8988T (cell line): ENCODE measurements around the gene TJP2.
A peak's percentile ranks its signal among the peaks of the same experiment; 100 is the strongest.

Source experiments
- DNase-seq: peaks from one replicate; pipeline ENCODE4 v3.0.0; 2011

Gene TJP2

GRCh38 chr9:69193685-69194032 lies 19.6 kb downstream of the TJP2 start:
- no peak for DNase-seq

GRCh38 chr9:69194702-69195418 lies 20.8 kb downstream of the TJP2 start:
- no peak for DNase-seq

DNA sequence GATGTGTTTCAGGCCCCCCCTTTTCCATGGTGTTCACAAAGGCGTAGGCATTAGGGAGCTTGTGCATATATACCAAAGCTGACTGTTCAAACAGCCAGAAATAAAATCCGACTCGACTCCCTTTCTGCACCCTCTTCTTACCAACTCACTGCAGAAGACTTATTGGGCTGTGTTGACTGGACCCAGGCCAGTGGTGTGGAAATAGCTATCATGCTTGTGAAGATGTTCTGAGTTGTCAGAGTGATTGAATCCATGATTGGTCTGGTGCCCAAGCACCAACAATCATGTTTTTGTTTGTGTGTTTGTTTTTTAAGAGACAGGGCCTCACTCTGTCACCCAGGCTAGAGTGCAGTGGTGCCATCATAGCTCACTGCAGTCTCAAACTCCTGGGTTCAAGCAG lies 21.6 kb downstream of the TJP2 start:
- no peak for DNase-seq

GRCh38 chr9:69197687-69198086 lies 23.6 kb downstream of the TJP2 start:
- no peak for DNase-seq

GRCh38 chr9:69198521-69199220 lies 24.6 kb downstream of the TJP2 start:
- no peak for DNase-seq

DNA sequence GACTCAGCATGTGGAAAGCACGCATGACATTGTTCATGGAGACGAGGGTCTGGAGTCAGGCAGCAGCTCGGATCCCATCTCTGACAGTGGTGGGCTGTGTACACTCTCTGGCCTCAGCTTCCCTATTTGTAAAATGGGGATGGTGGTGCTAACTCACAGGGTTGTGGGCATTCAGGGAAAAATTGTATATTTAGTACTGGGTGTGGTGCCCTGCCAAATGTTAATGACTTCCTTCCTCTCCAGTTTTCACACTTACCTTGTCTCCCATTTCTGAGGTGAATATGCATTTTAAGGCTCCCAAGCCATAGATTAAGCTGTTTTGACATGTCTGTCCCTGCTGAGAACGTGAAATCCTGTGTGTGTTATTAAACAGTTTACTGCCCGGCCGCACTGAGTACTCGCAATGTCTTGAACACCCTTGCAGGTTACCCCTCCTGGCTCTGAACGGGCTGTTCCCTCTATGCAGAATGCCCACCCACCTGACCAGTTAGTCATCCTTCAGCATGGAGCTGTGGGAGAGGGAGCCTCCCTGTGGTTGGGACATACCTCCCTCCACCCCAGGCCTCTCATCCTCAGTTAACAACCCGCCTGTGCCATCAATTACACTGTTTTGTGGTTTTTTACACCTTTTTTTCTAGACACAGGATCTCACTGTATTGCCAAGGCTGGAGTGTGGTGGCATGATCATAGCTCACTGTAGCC lies 25.8 kb downstream of the TJP2 start:
- no peak for DNase-seq

- DNase-seq, result no peak
Measured at GRCh38 chr9:69202556-69202955, 28.5 kb downstream of the TJP2 start.

DNA sequence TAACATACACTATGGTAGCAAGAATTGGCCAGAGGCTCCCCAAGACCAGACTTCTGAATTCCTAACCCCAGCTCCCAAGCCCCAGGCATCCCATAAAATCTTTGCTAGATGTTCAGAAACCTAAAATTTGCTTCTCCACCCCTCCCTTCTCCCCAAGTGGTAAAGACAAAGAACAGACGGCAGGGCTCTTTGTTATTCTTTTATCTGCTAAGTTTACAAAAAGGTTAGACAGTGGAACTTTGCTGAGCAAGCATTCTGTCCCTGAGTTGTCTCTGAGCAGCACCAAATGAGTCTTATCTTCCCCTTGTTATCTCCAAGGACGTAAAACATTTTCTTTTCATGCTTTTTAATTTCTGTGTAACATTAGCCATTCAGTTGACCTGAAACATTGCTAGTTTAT lies 30.2 kb downstream of the TJP2 start:
- DNase-seq, result no peak

GRCh38 chr9:69204849-69205248 lies 30.8 kb downstream of the TJP2 start:
- DNase-seq, result no peak

DNA sequence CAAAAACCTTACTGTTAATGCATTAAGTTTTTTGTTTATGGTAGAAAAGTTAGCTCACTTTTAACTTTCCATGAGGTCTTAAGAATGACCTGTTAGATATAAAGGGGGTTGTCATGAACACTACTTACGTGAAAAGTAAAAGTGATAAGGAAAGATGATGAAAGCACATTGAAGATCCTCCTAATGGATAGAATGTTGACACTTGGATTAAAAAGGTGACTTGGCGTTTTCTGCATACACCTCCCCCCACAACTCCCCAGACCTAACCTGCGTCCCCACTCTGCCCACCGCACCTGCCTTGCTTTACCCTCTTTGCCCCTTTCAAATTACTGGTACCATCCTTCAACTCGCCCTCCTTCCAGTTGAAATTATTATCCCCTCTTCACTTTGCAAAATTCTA lies 32.0 kb downstream of the TJP2 start:
- no peak for DNase-seq

DNA sequence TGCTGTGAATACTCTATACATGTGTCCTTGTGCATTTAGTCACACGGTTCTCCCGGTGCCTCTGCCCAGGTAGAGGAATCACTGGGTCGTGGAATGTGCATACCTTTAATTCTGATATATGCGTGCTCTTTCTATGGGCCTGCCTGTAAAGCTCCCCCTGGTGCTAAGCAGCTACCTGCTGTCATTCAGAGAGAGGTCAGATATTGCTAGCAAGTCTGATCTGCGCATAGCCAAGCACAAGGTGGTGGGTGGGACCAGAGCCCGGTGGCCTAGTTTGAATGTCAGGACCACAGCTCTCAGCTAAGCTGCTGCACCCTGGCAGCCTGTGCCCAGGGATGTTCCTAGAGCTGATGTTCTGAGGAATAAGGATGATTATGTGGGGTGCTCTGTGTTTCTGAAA lies 33.4 kb downstream of the TJP2 start:
- DNase-seq, result no peak

GRCh38 chr9:69211424-69212036 lies 37.5 kb downstream of the TJP2 start:
- DNase-seq, result no peak

- DNase-seq, result no peak
Measured at GRCh38 chr9:69213647-69214046, 39.6 kb downstream of the TJP2 start.

- DNase-seq, result no peak
Measured at GRCh38 chr9:69214939-69215338, 40.9 kb downstream of the TJP2 start.

GRCh38 chr9:69215774-69216485 lies 41.9 kb downstream of the TJP2 start:
- no peak for DNase-seq

DNA sequence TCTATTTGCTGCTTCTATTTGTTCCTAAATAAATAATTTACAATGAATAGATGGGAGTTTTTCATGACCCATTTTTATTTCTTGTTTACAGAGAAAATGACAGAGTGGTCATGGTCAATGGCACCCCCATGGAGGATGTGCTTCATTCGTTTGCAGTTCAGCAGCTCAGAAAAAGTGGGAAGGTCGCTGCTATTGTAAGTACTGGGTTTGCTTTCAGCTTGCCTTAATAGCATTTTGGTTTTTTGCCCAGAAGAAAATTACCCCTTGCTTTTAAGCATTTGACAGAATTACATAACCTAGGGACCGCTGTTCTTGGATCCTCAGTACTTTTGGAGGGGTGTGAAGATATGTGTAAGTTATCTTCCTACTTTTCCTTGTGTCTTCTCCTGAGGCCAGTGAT lies 44.1 kb downstream of the TJP2 start:
- DNase-seq, result no peak

DNA sequence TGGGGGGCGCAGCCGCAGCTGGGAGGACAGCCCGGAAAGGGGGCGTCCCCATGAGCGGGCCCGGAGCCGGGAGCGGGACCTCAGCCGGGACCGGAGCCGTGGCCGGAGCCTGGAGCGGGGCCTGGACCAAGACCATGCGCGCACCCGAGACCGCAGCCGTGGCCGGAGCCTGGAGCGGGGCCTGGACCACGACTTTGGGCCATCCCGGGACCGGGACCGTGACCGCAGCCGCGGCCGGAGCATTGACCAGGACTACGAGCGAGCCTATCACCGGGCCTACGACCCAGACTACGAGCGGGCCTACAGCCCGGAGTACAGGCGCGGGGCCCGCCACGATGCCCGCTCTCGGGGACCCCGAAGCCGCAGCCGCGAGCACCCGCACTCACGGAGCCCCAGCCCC lies 47.0 kb downstream of the TJP2 start:
- no peak for DNase-seq

DNA sequence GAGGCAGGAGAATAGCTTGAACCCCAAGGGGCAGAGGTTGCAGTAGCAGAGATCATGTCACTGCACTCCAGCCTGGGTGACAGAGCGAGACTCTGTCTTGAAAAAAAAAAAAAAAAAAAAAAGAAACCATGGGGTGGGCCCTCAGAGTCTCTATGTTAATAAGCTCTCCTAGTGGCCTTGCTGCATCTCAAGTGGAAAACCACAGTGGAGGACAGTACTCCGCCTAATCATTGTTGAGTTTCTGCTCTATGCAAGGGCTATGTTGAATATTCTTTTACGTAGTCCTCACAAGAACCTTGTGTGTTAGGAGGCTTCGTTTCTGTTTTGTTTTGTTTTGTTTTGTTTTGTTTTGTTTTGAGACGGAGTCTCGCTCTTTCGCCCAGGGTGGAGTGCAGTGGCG lies 48.9 kb downstream of the TJP2 start:
- no peak for DNase-seq

DNA sequence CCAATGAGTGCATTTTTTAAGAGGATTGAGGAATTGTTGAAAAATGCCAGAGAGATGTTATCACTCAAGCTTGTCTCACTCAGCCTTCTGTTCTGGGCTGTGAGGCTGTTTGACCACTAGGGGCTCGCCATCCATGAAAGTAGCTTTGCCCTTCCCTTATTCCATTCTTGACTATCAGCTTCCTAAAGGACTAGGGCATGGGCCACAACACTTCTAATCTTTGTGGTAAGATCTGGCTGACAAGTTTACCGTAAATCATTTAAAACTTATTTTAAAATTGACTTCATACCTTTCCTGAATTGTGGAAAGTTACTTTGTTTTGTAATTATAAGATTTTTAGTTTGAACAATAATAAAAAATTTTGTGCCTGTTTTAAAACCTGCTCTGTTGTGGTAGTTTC lies 49.5 kb downstream of the TJP2 start:
- DNase-seq, result peak; percentile 50

- no peak for DNase-seq
Measured at GRCh38 chr9:69229367-69229766, 55.3 kb downstream of the TJP2 start.

- DNase-seq, result no peak
Measured at GRCh38 chr9:69232135-69232534, 58.1 kb downstream of the TJP2 start.

DNA sequence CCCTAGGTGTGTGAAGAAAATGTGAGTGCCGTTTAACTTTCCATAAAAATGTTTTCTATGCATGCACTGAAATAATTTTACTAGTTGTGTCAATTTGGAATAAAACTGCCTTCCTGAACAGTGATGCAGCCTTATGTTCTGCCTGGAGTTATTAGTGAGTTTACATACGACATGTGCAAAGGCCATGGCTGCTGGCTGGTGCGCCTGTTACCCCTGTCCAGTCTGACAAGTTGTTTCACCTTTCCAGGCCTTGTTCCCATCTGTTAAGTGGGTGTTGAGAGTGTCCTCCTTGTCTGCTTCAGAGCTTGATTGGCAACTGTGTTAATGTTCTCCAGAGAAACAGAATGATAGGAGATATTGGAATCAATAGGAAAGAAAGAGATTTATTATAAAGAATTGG lies 60.6 kb downstream of the TJP2 start:
- no peak for DNase-seq

GRCh38 chr9:69236188-69236587 lies 62.1 kb downstream of the TJP2 start:
- DNase-seq, result no peak
